ENCODE measurements around the gene CLSTN2. TPM values are rescaled to one million over a fixed set of nuclear protein-coding genes. Genes with fewer than 3 reads are reported as not detected.

The CLSTN2 gene
- total RNA-seq, 1 experiment from 2014 or later: 0.68 TPM

DNA sequence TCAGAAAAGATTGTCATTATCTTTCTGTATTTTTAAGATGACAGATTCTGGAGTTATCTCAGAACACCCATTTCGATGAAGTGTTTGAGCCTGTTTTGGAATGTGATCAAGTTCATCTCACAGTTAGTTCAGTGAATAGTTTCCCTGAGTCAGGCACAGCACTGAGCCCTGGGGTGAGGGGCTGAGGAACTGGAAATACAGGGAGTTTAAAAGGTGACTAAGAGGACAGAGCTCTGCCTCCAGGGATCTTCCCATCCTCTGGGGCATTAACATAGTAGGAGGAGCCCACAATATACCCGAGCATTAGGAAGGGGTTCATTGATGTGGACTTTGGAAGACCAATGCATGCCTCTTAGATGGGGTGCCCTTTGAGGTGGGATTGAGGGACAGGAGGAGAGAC lies 355.1 kb downstream of the CLSTN2 start:
- Histone ChIP-seq H3T11ph (ENCODE audit: low read length) (no peak overlapping the region), H3K23me2 (ENCODE audit: insufficient read length, low read depth, low read length, poor library complexity, severe bottlenecking) (no peaks in the 10 kb centered on the region), H2AFZ (ENCODE audit: low read length) (no peak overlapping the region), H4K8ac (replicated peaks; ENCODE audit: insufficient read length, low read depth, low read length) (no peak overlapping the region), H3K4me1 (ENCODE audit: insufficient read depth, low read length) (no peaks in the 10 kb centered on the region), H2BK20ac (ENCODE audit: low read depth, low read length, poor library complexity, severe bottlenecking) (no peak overlapping the region), H3K23ac (ENCODE audit: insufficient read length, low read depth, low read length) (no peak overlapping the region), H4K91ac (ENCODE audit: insufficient read length, low read depth, low read length) (no peak overlapping the region), H3K27me3 (ENCODE audit: insufficient read depth, low read length) (no peaks in the 10 kb centered on the region), H3K4ac (ENCODE audit: low read depth, low read length) (no peak overlapping the region), H3K14ac (ENCODE audit: insufficient read depth, low read length) (no peak overlapping the region), H2BK120ac (ENCODE audit: low read depth, low read length, poor library complexity, severe bottlenecking) (no peak overlapping the region), H3K56ac (ENCODE audit: insufficient read length, low read depth, low read length) (no peak overlapping the region), H4K20me1 (ENCODE audit: control insufficient read depth, insufficient read depth, insufficient read length) (no peaks in the 10 kb centered on the region), H4K5ac (ENCODE audit: insufficient read length, low read depth, low read length) (no peak overlapping the region), H3K9ac (ENCODE audit: extremely low read depth, insufficient read length, low read length) (no peak overlapping the region), H3K79me1 (ENCODE audit: insufficient read depth, low read depth, low read length, poor library complexity, severe bottlenecking) (no peaks in the 10 kb centered on the region), H2AK5ac (ENCODE audit: insufficient read length, low read length) (no peak overlapping the region), H2BK5ac (ENCODE audit: insufficient read length, low read length) (no peak overlapping the region), H3K79me2 (ENCODE audit: insufficient read depth, low read length) (no peaks in the 10 kb centered on the region), H3K27ac (ENCODE audit: insufficient read length, low read depth, low read length) (no peak overlapping the region), H3K4me2 (ENCODE audit: insufficient read depth, insufficient read length, low read length) (no peak overlapping the region), H2BK15ac (ENCODE audit: low read depth, low read length) (no peak overlapping the region), H3K18ac (ENCODE audit: insufficient read length, low read depth, low read length) (no peak overlapping the region), H3K9me3 (ENCODE audit: control insufficient read depth, low read depth, low read length) (no peaks in the 10 kb centered on the region), H2BK12ac (ENCODE audit: insufficient read length, low read depth, low read length) (no peak overlapping the region)
- no peak overlapping the region; a peak in 1 of 5 replicates for H3K4me3 Mint-ChIP-seq
- H3K27me3 Mint-ChIP-seq (ENCODE audit: low read depth): peaks cover 10% of the 10 kb centered on the region
- H3K27ac Mint-ChIP-seq: no peak overlapping the region
- H3K4me1 Mint-ChIP-seq: peaks cover 28 to 43% of the 10 kb centered on the region in 2 experiments
- no peak for DNase-seq
- WGBS (ENCODE audit: extremely low coverage, insufficient read length, low lambda C conversion rate): no CpG with 5 or more reads among the region's 2 CpGs
- TF ChIP-seq, protein P1, sequence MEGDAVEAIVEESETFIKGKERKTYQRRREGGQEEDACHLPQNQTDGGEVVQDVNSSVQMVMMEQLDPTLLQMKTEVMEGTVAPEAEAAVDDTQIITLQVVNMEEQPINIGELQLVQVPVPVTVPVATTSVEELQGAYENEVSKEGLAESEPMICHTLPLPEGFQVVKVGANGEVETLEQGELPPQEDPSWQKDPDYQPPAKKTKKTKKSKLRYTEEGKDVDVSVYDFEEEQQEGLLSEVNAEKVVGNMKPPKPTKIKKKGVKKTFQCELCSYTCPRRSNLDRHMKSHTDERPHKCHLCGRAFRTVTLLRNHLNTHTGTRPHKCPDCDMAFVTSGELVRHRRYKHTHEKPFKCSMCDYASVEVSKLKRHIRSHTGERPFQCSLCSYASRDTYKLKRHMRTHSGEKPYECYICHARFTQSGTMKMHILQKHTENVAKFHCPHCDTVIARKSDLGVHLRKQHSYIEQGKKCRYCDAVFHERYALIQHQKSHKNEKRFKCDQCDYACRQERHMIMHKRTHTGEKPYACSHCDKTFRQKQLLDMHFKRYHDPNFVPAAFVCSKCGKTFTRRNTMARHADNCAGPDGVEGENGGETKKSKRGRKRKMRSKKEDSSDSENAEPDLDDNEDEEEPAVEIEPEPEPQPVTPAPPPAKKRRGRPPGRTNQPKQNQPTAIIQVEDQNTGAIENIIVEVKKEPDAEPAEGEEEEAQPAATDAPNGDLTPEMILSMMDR (conservative IDR thresholded peaks at IDR 0.05): no peak
- peaks cover 7 to 17% (median 9%) of the 10 kb centered on the region in 3 experiments; a peak in 5 of 7 replicates for H3K36me3 Mint-ChIP-seq (ENCODE audit: insufficient read depth in 1 of 3, low read depth in 3 of 3)
- peaks cover 5 to 9% of the 10 kb centered on the region in 2 experiments; a peak in 3 of 5 replicates for H3K9me3 Mint-ChIP-seq

Data from H9 (cell line).